Neural cell (in vitro differentiated cells): ENCODE results near the gene FCHSD2. TPM values are rescaled to one million over a fixed set of nuclear protein-coding genes. Genes with fewer than 3 reads are reported as not detected.

Experiments used
- H2AFZ ChIP-seq: fragments of 200-600, 300-800 bp; sonication (generic), shearing (Covaris generic); 2 replicates; pipeline ENCODE4 v1.6.0; 2014; ENCODE audit warnings: low read depth, mild to moderate bottlenecking, antibody characterized with exemption, low read length, moderate library complexity
- H3F3A ChIP-seq: fragments of 200-600 bp; shearing (Covaris generic); 2 replicates; pipeline ENCODE4 v1.6.1; 2016; ENCODE audit warnings: mild to moderate bottlenecking, moderate library complexity, mixed read lengths, antibody characterized with exemption, low read length; ENCODE audit not compliant: insufficient read depth, poor library complexity, severe bottlenecking
- H3K27ac ChIP-seq: fragments of 200-600, 300-800 bp; sonication (generic), shearing (Covaris generic); 2 replicates; pipeline ENCODE4 v1.5.1; 2014; ENCODE audit warnings: mild to moderate bottlenecking, low read length, moderate library complexity
- H3K27me3 ChIP-seq: fragments of 300-800, 200-600 bp; sonication (generic), shearing (Covaris generic); 2 replicates; pipeline ENCODE4 v1.6.0; 2014; ENCODE audit warnings: mild to moderate bottlenecking, low read depth, low read length, moderate library complexity; ENCODE audit not compliant: insufficient read depth
- H3K36me3 ChIP-seq: fragments of 300-800, 200-600 bp; sonication (generic), shearing (Covaris generic); 2 replicates; pipeline ENCODE4 v1.5.1; 2014; ENCODE audit warnings: mild to moderate bottlenecking, antibody characterized with exemption, low read length, moderate library complexity; ENCODE audit not compliant: insufficient read depth
- H3K4me2 ChIP-seq: fragments of 300-800, 200-600 bp; sonication (generic), shearing (Covaris generic); 2 replicates; pipeline ENCODE4 v1.6.0; 2014; ENCODE audit warnings: mild to moderate bottlenecking, low read length
- H3K4me3 ChIP-seq: fragments of 300-800, 200-600 bp; sonication (generic), shearing (Covaris generic); 2 replicates; pipeline ENCODE4 v1.5.1; 2014; ENCODE audit warnings: mild to moderate bottlenecking, low read length, moderate library complexity
- H3K79me2 ChIP-seq: fragments of 200-600 bp; shearing (Covaris generic); replicated peaks from 2 replicates; pipeline ENCODE4 v1.6.0; 2014; ENCODE audit warnings: mild to moderate bottlenecking, low read length, moderate library complexity; ENCODE audit not compliant: insufficient read depth
- H3K9ac ChIP-seq: fragments of 300-800, 200-600 bp; sonication (generic), shearing (Covaris generic); 2 replicates; pipeline ENCODE4 v1.6.1; 2016; ENCODE audit warnings: mild to moderate bottlenecking, low read length, mixed read lengths
- H3K9me2 ChIP-seq: fragments of 200-600 bp; shearing (Covaris generic); 2 replicates; pipeline ENCODE4 v1.6.1; 2016; ENCODE audit warnings: mild to moderate bottlenecking, low read length, mixed read lengths; ENCODE audit not compliant: insufficient read depth
- H3K9me3 ChIP-seq: fragments of 200-600, 300-800 bp; sonication (generic), shearing (Covaris generic); 2 replicates; pipeline ENCODE4 v1.6.1; 2016; ENCODE audit warnings: mild to moderate bottlenecking, mixed run types, low read length, moderate library complexity, mixed read lengths
- H4K20me1 ChIP-seq: fragments of 200-600 bp; shearing (Covaris generic); 2 replicates; pipeline ENCODE4 v1.6.1; 2016; ENCODE audit warnings: mild to moderate bottlenecking, mixed run types; ENCODE audit not compliant: insufficient read depth
- CTCF ChIP-seq: fragments of 450-650 bp; IDR thresholded peaks from 2 replicates; pipeline ENCODE4 v1.5.1; 2014; ENCODE audit warnings: antibody characterized with exemption, mild to moderate bottlenecking, moderate library complexity; ENCODE audit not compliant: poor library complexity, severe bottlenecking
- EP300 ChIP-seq: fragments of 450-650 bp; conservative IDR thresholded peaks from 2 replicates; pipeline ENCODE4 v1.6.1; 2014; ENCODE audit warnings: antibody characterized with exemption, mild to moderate bottlenecking, moderate library complexity; ENCODE audit not compliant: poor library complexity, severe bottlenecking
- EZH2 ChIP-seq: fragments of 200-600, 300-800 bp; shearing (Covaris generic), sonication (generic); IDR thresholded peaks from 2 replicates; pipeline ENCODE4 v1.6.1; 2014; ENCODE audit warnings: antibody characterized with exemption, low read length, borderline replicate concordance, mild to moderate bottlenecking; ENCODE audit not compliant: insufficient read depth, poor library complexity, severe bottlenecking
- MXI1 ChIP-seq: fragments of 450-650 bp; conservative IDR thresholded peaks from 2 replicates; pipeline ENCODE4 v1.6.1; 2014; ENCODE audit warnings: antibody characterized with exemption, mild to moderate bottlenecking; ENCODE audit not compliant: poor library complexity, severe bottlenecking
- POLR2AphosphoS5 ChIP-seq: IDR thresholded peaks from 2 replicates; pipeline ENCODE4 v1.6.1; 2012
- RAD21 ChIP-seq: fragments of 450-650 bp; conservative IDR thresholded peaks from 2 replicates; pipeline ENCODE4 v1.6.1; 2014; ENCODE audit warnings: antibody characterized with exemption, mild to moderate bottlenecking, moderate library complexity
- REST ChIP-seq: IDR thresholded peaks from 2 replicates; pipeline ENCODE4 v1.6.1; 2012; ENCODE audit warnings: borderline replicate concordance
- SMC3 ChIP-seq: fragments of 450-650 bp; conservative IDR thresholded peaks from 2 replicates; pipeline ENCODE4 v1.6.1; 2014; ENCODE audit warnings: antibody characterized with exemption, mild to moderate bottlenecking, moderate library complexity; ENCODE audit not compliant: poor library complexity
- TAF1 ChIP-seq: IDR thresholded peaks from 2 replicates; pipeline ENCODE4 v1.6.1; 2012; ENCODE audit warnings: low read depth
- polyA plus RNA-seq: library from polyadenylated mRNA; depleted of rRNA; stranded (reverse); fragments of >200 nt; gene quantifications from 2 replicates; pipeline ENCODE4 v1.2.3, GENCODE V29; 2014

FCHSD2 gene
- polyA plus RNA-seq, 1 donor from 2014 or later = 40.8 TPM

GRCh38 chr11:72856551-72857345 lies 285.4 kb downstream of the FCHSD2 start:
- Histone ChIP-seq H3K9ac (no peak overlapping the region), H3F3A (no peaks in the 10 kb centered on the region), H3K27ac (no peak overlapping the region), H3K27me3 (no peaks in the 10 kb centered on the region), H3K9me2 (no peaks in the 10 kb centered on the region), H2AFZ (no peak overlapping the region), H3K79me2 (no peaks in the 10 kb centered on the region), H3K9me3 (no peaks in the 10 kb centered on the region), H3K4me3 (no peak overlapping the region), H3K36me3 (no peaks in the 10 kb centered on the region), H4K20me1 (no peaks in the 10 kb centered on the region), H3K4me2 (no peak overlapping the region)
- no peak for TF ChIP-seq REST
- no peak for TF ChIP-seq POLR2AphosphoS5
- no peak for TF ChIP-seq TAF1
- no peak for TF ChIP-seq EZH2
- no peak for TF ChIP-seq EP300
- TF ChIP-seq MXI1 = no peak
- TF ChIP-seq SMC3 = no peak
- no peak for TF ChIP-seq RAD21
- TF ChIP-seq CTCF = no peak

- Histone ChIP-seq H3K27me3 (no peaks in the 10 kb centered on the region), H3K9me3 (no peaks in the 10 kb centered on the region), H3K36me3 (no peaks in the 10 kb centered on the region), H3K27ac (no peak overlapping the region), H3K4me2 (no peak overlapping the region), H4K20me1 (no peaks in the 10 kb centered on the region), H3K9me2 (no peaks in the 10 kb centered on the region), H3K4me3 (no peak overlapping the region), H3K79me2 (no peaks in the 10 kb centered on the region), H3F3A (no peaks in the 10 kb centered on the region), H3K9ac (no peak overlapping the region), H2AFZ (no peak overlapping the region)
- TF ChIP-seq SMC3 = no peak
- TF ChIP-seq EP300 = no peak
- no peak for TF ChIP-seq MXI1
- no peak for TF ChIP-seq CTCF
- TF ChIP-seq RAD21 = no peak
- TF ChIP-seq TAF1 = no peak
- TF ChIP-seq EZH2 = no peak
- TF ChIP-seq POLR2AphosphoS5 = no peak
- no peak for TF ChIP-seq REST
Measured at GRCh38 chr11:72856065-72856464, 286.1 kb downstream of the FCHSD2 start.
